AML-193 (cell line): Measurements from ENCODE around the gene URB2.
"Not testable (repeated sequence)": the region's sequence is repeated elsewhere in the genome, so short reads cannot be mapped to it uniquely, and the experiment has no call there.

Experiments used
- DNase-seq, 2 experiments: peaks; one replicate each; lab custom pipeline; 2025; lab: John Stamatoyannopoulos, UW

Gene URB2

GRCh38 chr1:229614701-229615100 is 11.3 kb upstream of the URB2 start:
- no peak for DNase-seq

GRCh38 chr1:229617351-229618100 is 8.5 kb upstream of the URB2 start:
- DNase-seq, result no peak

GRCh38 chr1:229619002-229619401 is 7.0 kb upstream of the URB2 start:
- no peak for DNase-seq

GRCh38 chr1:229619614-229620013 is 6.4 kb upstream of the URB2 start:
- no peak for DNase-seq

DNA sequence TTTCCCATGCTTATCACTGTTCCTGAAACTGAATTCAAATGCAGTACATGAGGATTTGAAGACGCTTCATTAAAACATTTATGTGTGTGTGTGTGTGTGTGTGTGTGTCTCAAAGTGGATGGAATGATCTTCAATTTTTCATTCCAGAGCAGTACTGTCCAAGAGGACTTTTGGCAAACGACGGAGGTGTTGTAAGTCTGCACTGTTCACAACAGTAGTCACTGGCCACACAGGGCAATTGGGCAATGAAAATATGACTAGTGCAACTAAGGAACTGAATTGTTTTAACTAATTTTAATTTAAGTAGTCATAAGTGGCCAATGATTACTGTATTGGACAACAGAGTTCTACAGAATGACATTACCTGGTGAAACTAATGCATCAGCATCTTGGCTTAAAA is 5.2 kb upstream of the URB2 start:
- DNase-seq, result no peak

DNA sequence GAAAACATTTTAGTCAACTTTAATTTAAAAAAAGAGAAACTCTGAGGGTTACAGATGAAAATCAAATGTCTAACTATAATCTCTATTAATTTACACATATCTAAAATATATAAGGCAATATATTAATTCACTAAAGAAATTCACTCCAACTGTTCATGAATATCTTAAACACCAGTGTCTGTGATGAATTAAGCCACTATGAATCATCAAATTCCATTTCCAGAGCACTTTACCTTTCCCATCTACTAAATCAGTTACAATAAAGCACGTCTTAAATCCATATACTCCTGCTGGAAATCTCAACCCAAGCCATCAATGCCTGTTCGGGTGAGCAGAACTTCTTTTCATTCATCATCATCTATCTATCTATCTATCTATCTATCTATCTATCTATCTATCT is 4.4 kb upstream of the URB2 start:
- DNase-seq, result no peak

DNA sequence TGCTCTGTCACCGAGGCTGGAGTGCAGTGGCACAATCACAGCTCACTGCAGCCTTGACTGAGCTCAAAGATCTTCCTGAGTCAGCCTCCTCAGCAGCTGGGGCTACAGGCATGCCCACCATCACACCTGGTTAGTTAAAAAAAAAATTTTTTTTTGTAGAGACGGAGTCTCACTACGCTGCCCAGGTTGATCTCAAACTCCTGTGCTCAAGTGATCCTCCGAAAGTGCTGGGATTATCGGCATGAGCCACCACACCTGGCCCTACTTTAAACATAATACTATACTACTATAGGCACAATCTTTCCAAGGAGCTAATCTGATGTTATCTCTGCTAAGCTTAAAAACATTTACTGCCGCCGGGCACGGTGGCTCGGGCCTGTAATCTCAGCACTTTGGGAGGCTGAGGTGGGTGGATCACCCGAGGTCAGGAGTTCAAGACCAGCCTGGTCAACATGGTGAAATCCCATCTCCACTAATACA is 3.4 kb upstream of the URB2 start:
- not testable (repeated sequence) for DNase-seq

DNA sequence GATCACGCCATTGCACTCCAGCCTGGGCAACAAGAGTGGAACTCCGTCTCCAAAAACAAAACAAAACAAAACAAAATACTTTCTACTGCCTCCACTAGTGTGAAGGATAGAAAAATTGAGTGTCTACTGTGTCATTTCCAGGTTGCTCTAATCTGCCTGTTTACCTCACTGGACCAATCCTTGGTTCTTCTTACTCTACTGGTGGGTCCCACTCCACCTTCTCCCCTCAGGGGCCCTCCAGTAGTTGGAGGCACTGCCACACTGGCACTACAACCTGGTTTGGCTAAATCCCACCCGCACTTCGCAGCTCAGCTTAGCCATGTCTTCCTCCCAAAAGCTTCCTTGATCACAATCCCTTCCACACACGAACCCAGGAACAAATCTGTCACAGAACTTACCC is 2.8 kb upstream of the URB2 start:
- DNase-seq, result no peak

- DNase-seq, result no peak
Observed at GRCh38 chr1:229623838-229624237, 2.2 kb upstream of the URB2 start.

GRCh38 chr1:229624521-229625070 is 1.5 kb upstream of the URB2 start:
- no peak for DNase-seq

- DNase-seq, result peak; percentile 42 to 54
Observed at GRCh38 chr1:229625071-229625914, 754 bp upstream of the URB2 start.

- no peak for DNase-seq
Observed at GRCh38 chr1:229627003-229627402, 956 bp downstream of the URB2 start.

- DNase-seq, result no peak
Observed at GRCh38 chr1:229629261-229629660, 3.2 kb downstream of the URB2 start.

GRCh38 chr1:229631148-229631547 is 5.1 kb downstream of the URB2 start:
- DNase-seq, result no peak

DNA sequence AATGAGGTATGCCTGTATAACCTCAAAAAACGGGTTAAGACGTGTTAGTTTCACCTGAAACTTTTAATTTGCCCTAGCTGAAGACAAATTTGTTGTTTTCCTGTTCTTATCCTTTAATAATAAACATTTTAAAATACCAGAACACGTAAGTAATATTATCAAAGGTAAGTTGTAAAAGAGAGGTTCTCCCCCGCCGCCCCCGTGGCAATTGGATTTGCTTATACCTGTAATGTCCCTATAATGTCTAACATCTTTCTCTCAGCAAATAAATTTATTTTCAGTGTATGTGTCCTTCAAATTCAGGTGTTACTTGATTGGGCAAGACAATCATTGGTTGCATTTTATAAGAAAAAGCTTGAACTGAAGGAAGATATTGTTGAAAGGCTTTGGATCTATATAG is 5.9 kb downstream of the URB2 start:
- DNase-seq, result no peak

DNA sequence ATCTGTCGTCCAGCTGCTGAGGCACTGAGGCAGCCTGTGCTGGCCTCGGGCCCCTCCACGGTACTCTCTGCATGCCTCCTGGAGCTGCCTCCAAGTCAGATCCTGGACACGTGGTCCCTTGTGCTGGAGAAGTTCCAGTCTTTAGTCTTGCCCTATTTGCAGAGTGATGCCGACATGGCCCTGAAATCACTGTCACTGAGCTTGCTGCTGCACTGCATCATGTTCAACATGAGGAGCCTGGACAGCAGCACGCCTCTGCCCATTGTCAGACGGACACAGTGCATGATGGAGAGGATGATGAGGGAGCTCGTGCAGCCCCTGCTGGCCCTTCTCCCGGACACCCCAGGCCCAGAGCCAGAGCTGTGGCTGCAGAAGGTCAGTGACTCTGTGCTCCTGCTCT is 10.0 kb downstream of the URB2 start:
- DNase-seq, result no peak

DNA sequence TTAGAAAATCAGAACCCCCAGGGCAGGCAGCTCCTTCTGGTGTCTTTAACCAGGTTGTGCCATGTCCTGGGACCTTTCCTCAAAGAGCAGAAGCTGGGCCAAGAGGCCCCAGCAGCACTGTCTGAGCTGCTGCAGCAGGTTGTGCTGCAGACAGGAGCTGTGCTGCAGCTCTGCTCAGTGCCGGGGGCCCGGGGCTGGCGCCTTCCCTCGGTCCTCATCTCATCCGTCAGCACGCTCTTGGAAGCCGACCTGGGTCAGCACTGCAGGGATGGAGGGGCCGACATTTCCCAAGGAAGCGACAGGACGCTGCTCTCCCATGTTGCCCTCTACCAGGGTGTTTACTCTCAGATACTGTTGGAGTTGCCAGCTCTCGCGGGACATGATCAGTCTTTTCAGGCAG is 11.7 kb downstream of the URB2 start:
- DNase-seq, result no peak

DNA sequence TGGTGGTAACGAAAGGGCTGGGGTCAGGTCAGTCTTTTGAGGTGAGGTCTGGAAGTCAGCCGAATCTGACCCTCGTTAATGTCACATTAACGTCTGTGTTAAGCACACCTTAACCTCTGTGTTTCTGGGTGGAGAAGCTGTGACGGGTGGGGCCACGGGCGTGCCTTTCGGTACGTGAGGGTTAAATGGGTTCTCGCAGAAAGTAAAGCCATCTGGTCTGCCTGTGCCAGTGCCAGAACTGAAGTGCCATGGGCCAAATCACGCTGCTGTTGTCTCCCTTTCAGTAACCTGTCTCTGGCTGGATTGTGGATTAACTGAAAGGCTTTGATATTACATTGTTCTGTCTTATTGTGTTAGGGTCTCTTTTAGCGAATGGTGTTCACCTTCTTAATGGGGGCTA is 14.4 kb downstream of the URB2 start:
- DNase-seq, result no peak

DNA sequence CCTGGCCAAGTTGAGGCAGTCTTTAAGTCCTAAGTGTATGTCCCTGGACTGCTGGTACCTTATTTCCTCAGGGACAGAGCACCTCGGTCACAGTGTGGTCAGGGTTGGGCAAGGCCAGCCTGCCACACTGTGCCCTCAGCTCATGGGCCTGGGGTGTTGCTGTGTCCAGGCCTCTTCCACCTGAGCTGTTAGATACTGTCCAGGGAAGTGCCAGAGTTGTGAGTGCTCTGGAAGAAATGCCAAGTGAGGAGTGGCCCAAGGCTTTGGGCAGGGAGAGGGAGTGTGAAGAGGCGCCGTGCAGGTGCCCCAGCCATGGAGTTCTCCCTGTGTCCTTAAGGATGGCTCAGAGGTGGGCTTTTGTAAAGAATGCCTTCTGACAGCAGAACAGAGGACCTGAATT is 15.3 kb downstream of the URB2 start:
- DNase-seq, result no peak

DNA sequence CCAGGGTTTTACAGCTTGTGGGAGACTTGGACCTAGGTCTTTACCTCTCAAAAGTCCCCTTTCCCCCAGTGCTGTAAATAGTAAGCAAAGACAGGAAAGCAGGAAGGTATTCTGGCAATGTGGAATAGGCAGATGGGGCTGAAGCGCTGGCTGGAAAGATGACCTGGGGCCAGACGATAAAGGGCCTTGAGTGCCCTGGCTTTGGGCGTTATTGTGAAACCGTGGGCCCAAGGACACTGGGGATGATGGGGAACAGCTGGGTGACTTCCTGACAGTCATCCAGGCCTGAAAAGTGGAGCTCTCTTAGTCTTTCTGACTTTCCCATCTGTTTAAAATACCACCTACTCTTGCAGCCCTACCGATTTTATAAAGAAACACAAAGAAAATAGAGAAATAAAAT is 16.3 kb downstream of the URB2 start:
- no peak for DNase-seq

GRCh38 chr1:229642970-229643369 is 16.9 kb downstream of the URB2 start:
- DNase-seq, result no peak

GRCh38 chr1:229643996-229644745 is 18.1 kb downstream of the URB2 start:
- no peak for DNase-seq
